A549 (cell line): ENCODE measurements around the gene SMC1A. TPM values are rescaled to one million over a fixed set of nuclear protein-coding genes. Genes with fewer than 3 reads are reported as not detected.

Experiments used
- ATAC-seq, 2 experiments: fragments of 200-7000 bp in 1 of 2; fragments of >200 bp in 1 of 2; cut with Nextera tagmentation in 1 of 2; cut with Tn5 transposase in 1 of 2; 3 replicates each; pipeline versions ENCODE4 v1.8.0 to v1.9.1; 2018 to 2020; ENCODE audit warnings: mild to moderate bottlenecking in 1 of 2, moderate library complexity in 1 of 2
- CTCF ChIA-PET: fragments of 300-600 bp; sonication (Branson Sonifier 250); formaldehyde crosslinking; extraction: SDS; loops from one replicate; lab custom pipeline; 2021; ENCODE audit warnings: antibody characterized with exemption, inconsistent platforms; lab: Yijun Ruan, JAX
- POLR2A ChIA-PET: fragments of 350-600 bp; formaldehyde crosslinking; extraction: SDS; loops from one replicate; lab custom pipeline; 2021; ENCODE audit warnings: antibody characterized with exemption, inconsistent platforms; lab: Yijun Ruan, JAX
- DNase-seq, 2 experiments: peaks; one replicate each; pipeline versions ENCODE4 v3.0.0 to v3.0.0-alpha.2; 2011 to 2016; ENCODE audit warnings: low read depth in 1 of 2, low spot score in 1 of 2
- FAIRE-seq: peaks from 2 replicates; lab custom pipeline; 2011; peaks lifted over from hg19 to GRCh38; lab: Jason Lieb, UNC
- H3K27ac ChIP-seq, 2 experiments: fragments of >200 bp; sonication (Bioruptor Twin); formaldehyde crosslinking; 3 replicates each; pipeline ENCODE4 v1.5.1; 2016 to 2017
- H3K4me1 ChIP-seq: fragments of >200 bp; sonication (Bioruptor Twin); formaldehyde crosslinking; 3 replicates; pipeline ENCODE4 v1.6.1; 2016
- H3K4me2 ChIP-seq: fragments of >200 bp; sonication (Bioruptor Twin); formaldehyde crosslinking; 3 replicates; pipeline ENCODE4 v1.6.1; 2016
- H3K4me3 ChIP-seq: fragments of >200 bp; sonication (Bioruptor Twin); formaldehyde crosslinking; 3 replicates; pipeline ENCODE4 v1.5.1; 2016
- H3K9me3 ChIP-seq: fragments of >200 bp; sonication (Bioruptor Twin); formaldehyde crosslinking; 3 replicates; pipeline ENCODE4 v1.6.1; 2016
- CBX2 ChIP-seq: fragments of 200-600 bp; sonication (generic); IDR thresholded peaks from 2 replicates; pipeline ENCODE4 v1.6.1; 2016; ENCODE audit warnings: low read depth, mild to moderate bottlenecking, borderline replicate concordance
- CHD4 ChIP-seq: fragments of 200-600 bp; sonication (generic); IDR thresholded peaks from 2 replicates; pipeline ENCODE4 v1.6.1; 2016; ENCODE audit warnings: antibody characterized with exemption, mild to moderate bottlenecking, borderline replicate concordance
- CTCF ChIP-seq: fragments of >200 bp; sonication (Bioruptor Twin); formaldehyde crosslinking; IDR thresholded peaks from 3 replicates; pipeline ENCODE4 v1.5.1; 2016
- E2F6 ChIP-seq: IDR thresholded peaks from 2 replicates; pipeline ENCODE4 v1.6.1; 2012; ENCODE audit warnings: low read depth, borderline replicate concordance
- EHF ChIP-seq: fragments of 250-450 bp; sonication (Bioruptor Pico); IDR thresholded peaks from 2 replicates; pipeline ENCODE4 v1.5.0; 2020; ENCODE audit warnings: mild to moderate bottlenecking
- EHMT2 ChIP-seq: fragments of 200-600 bp; sonication (generic); IDR thresholded peaks from 2 replicates; pipeline ENCODE4 v1.6.1; 2016; ENCODE audit warnings: antibody characterized with exemption, low read depth, mild to moderate bottlenecking, moderate library complexity
- ELK1 ChIP-seq: fragments of 150-350 bp; IDR thresholded peaks from 2 replicates; pipeline ENCODE4 v1.6.1; 2014; ENCODE audit warnings: low read depth, mild to moderate bottlenecking, low read length
- ESRRA ChIP-seq: fragments of 150-350 bp; IDR thresholded peaks from 2 replicates; pipeline ENCODE4 v1.6.1; 2014; ENCODE audit warnings: mild to moderate bottlenecking, low read length, borderline replicate concordance
- FOSB ChIP-seq: fragments of 250-450 bp; sonication (Bioruptor Pico); IDR thresholded peaks from 2 replicates; pipeline ENCODE4 v1.5.0; 2020; ENCODE audit warnings: mild to moderate bottlenecking, moderate library complexity
- FOSL2 ChIP-seq, 2 experiments: fragments of 450-650 bp in 1 of 2; fragments of >200 bp in 1 of 2; sonication (Bioruptor Twin) in 1 of 2; formaldehyde crosslinking; IDR thresholded peaks; 2 replicates each; pipeline versions ENCODE4 v1.5.0 to v1.6.1; 2016 to 2020; ENCODE audit warnings: mild to moderate bottlenecking in 1 of 2, moderate library complexity in 1 of 2
- HMGXB4 ChIP-seq: fragments of 250-450 bp; sonication (Bioruptor Pico); IDR thresholded peaks from 2 replicates; pipeline ENCODE4 v1.5.0; 2021; ENCODE audit warnings: mild to moderate bottlenecking, moderate library complexity, borderline replicate concordance
- HOXB5 ChIP-seq: fragments of 250-450 bp; sonication (Bioruptor Pico); IDR thresholded peaks from 2 replicates; pipeline ENCODE4 v1.5.0; 2020; ENCODE audit warnings: mild to moderate bottlenecking, moderate library complexity
- JUN ChIP-seq, 2 experiments: fragments of >200 bp; sonication (Bioruptor Twin); formaldehyde crosslinking; IDR thresholded peaks; 2 replicates in 1 of 2; 3 replicates in 1 of 2; pipeline ENCODE4 v1.6.1; 2016 to 2017
- KDM1A ChIP-seq: fragments of 200-600 bp; sonication (generic); IDR thresholded peaks from 2 replicates; pipeline ENCODE4 v1.6.1; 2016; ENCODE audit warnings: low read depth, mild to moderate bottlenecking
- MAZ ChIP-seq: fragments of 150-350 bp; IDR thresholded peaks from 2 replicates; pipeline ENCODE4 v1.6.1; 2014; ENCODE audit warnings: antibody characterized with exemption, low read depth, low read length, borderline replicate concordance
- MYC ChIP-seq: IDR thresholded peaks from 2 replicates; pipeline ENCODE4 v1.6.1; 2012; ENCODE audit warnings: mild to moderate bottlenecking, inconsistent platforms, low read length, improper control_type of control experiment, borderline replicate concordance
- RCOR1 ChIP-seq: fragments of 150-350 bp; IDR thresholded peaks from 2 replicates; pipeline ENCODE4 v1.6.1; 2014; ENCODE audit warnings: antibody characterized with exemption, low read length, low read depth
- REST ChIP-seq: fragments of 200-600 bp; sonication (generic); IDR thresholded peaks from 2 replicates; pipeline ENCODE4 v1.6.1; 2016; ENCODE audit warnings: antibody characterized with exemption, mild to moderate bottlenecking, moderate library complexity
- SREBF2 ChIP-seq: fragments of 450-650 bp; IDR thresholded peaks from 2 replicates; pipeline ENCODE4 v1.6.1; 2014; ENCODE audit warnings: mild to moderate bottlenecking, moderate library complexity
- TP53 ChIP-seq: fragments of 250-450 bp; sonication (Bioruptor Pico); IDR thresholded peaks from 2 replicates; pipeline ENCODE4 v1.5.0; 2021; ENCODE audit warnings: mild to moderate bottlenecking, moderate library complexity
- ZFP36 ChIP-seq: fragments of 450-650 bp; IDR thresholded peaks from 2 replicates; pipeline ENCODE4 v1.6.1; 2014; ENCODE audit warnings: borderline replicate concordance; ENCODE audit not compliant: partially characterized antibody
- WGBS: methylation state at CpG from one replicate; pipeline ENCODE4 v1.1.6; 2017; ENCODE audit errors: missing lambda C conversion rate; 5-methylcytosine and 5-hydroxymethylcytosine counted together
- polyA plus RNA-seq, 4 experiments: library from polyadenylated mRNA; depleted of rRNA in 3 of 4; stranded (reverse); fragments of >200 nt; fragmentation: RNase III in 1 of 4; extraction: RNeasy Plus Mini Kit Qiagen cat#74134 plus additional on column Dnase treatment in 1 of 4; gene quantifications; 2 replicates in 3 of 4; 3 replicates in 1 of 4; pipeline ENCODE4 v1.2.3, GENCODE V29; 2011 to 2017

SMC1A gene
- polyA plus RNA-seq, 2 of the 4 experiments (the other 2 are of a cell fraction): 76.7 to 100 TPM

GRCh38 chrX:53377464-53377863 lies 45.0 kb downstream of the SMC1A start (continued):
- TF ChIP-seq REST (no peak), E2F6 (no peak), ZFP36 (no peak), FOSB (CRISPR knock-in tag) (no peak), SREBF2 (no peak), EHF (CRISPR knock-in tag) (no peak), HMGXB4 (CRISPR knock-in tag) (no peak)

GRCh38 chrX:53376888-53377287 lies 45.6 kb downstream of the SMC1A start:
- ATAC-seq (no peak), FAIRE-seq (no peak), DNase-seq (no peak)
- ChIA-PET POLR2A (no interaction called here), CTCF (interaction anchor here (0.7 to 1.4 kb wide), 2 partner anchors 60 to 64 kb away, joined by 3 to 4 read pairs; no protein-coding TSS in a partner anchor)
- no peak overlapping the region for H3K4me3 ChIP-seq
- H3K27ac ChIP-seq: no peak overlapping the region
- no peaks in the 10 kb centered on the region for H3K4me1 ChIP-seq
- H3K4me2 ChIP-seq: no peak overlapping the region
- no peaks in the 10 kb centered on the region for H3K9me3 ChIP-seq
- no peak for TF ChIP-seq TP53 (CRISPR knock-in tag)
- TF ChIP-seq ESRRA: no peak
- TF ChIP-seq FOSB (CRISPR knock-in tag): no peak
- TF ChIP-seq MYC: no peak
- no peak for TF ChIP-seq KDM1A
- TF ChIP-seq EHMT2: no peak
- TF ChIP-seq RCOR1: no peak
- no peak for TF ChIP-seq MAZ
- TF ChIP-seq FOSL2 (IDR thresholded peaks at IDR 0.05): no peak
- TF ChIP-seq FOSL2 (CRISPR knock-in tag; IDR thresholded peaks at IDR 0.05): no peak
- TF ChIP-seq CBX2: no peak
- TF ChIP-seq ELK1: no peak
- TF ChIP-seq CHD4: no peak
- TF ChIP-seq HOXB5 (CRISPR knock-in tag): no peak
- TF ChIP-seq CTCF: no peak
- no peak for TF ChIP-seq JUN (IDR thresholded peaks at IDR 0.05)
- 90% methylated on average over 5 of the region's 6 CpGs for WGBS
